COR-L47 (cell line): ENCODE results near the gene CACNA1H.
"Not testable (repeated sequence)": the region's sequence is repeated elsewhere in the genome, so short reads cannot be mapped to it uniquely, and the experiment has no call there.

Experiments used
- DNase-seq: peaks from one replicate; lab custom pipeline; 2025; lab: John Stamatoyannopoulos, UW

Gene CACNA1H

GRCh38 chr16:1253701-1254364 lies 100.9 kb downstream of the CACNA1H start:
- DNase-seq = not testable (repeated sequence)

- not testable (repeated sequence) for DNase-seq
Observed at GRCh38 chr16:1254821-1255220, 101.9 kb downstream of the CACNA1H start.

GRCh38 chr16:1255276-1256122 lies 102.6 kb downstream of the CACNA1H start, which contains the start of gene TPSD1:
Gene TPSD1, plus strand, starts transcription at chr16:1256069. Its CDS starts 212 bp downstream, at chr16:1256281.
- DNase-seq = not testable (repeated sequence)

DNA sequence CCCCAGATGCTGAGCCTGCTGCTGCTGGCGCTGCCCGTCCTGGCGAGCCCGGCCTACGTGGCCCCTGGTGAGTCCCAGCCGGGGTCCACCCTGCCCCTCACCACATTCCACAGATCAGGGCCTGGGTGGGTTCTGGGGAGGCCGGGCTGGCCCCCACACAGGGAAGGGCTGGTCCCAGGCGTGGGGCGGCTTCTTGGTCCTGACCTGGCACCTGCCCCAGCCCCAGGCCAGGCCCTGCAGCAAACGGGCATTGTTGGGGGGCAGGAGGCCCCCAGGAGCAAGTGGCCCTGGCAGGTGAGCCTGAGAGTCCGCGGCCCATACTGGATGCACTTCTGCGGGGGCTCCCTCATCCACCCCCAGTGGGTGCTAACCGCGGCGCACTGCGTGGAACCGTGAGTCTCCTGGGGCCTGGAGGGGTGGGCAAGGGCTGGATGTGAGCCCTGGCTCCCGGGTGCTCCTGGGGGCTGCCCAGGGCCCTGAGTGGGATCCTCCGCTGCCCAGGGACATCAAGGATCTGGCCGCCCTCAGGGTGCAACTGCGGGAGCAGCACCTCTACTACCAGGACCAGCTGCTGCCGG lies 103.5 kb downstream of the CACNA1H start:
- not testable (repeated sequence) for DNase-seq

- no peak for DNase-seq
Observed at GRCh38 chr16:1256874-1257322, 104.0 kb downstream of the CACNA1H start.

GRCh38 chr16:1257561-1258224 lies 104.8 kb downstream of the CACNA1H start:
- DNase-seq = no peak

DNA sequence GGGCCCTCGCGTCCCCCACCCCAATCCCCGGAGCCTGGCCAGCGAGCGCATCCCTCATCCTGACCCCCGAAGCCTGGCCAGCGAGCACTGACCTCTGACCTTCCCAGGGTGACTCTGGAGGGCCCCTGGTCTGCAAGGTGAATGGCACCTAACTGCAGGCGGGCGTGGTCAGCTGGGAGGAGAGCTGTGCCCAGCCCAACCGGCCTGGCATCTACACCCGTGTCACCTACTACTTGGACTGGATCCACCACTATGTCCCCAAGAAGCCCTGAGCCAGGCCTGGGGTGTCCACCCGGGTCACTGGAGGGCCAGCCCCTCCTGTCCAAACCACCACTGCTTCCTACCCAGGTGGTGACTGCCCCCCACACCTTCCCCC lies 105.3 kb downstream of the CACNA1H start:
- no peak for DNase-seq

- peak; percentile 43 for DNase-seq
Observed at GRCh38 chr16:1258906-1259759, 106.2 kb downstream of the CACNA1H start.

- no peak for DNase-seq
Observed at GRCh38 chr16:1259760-1260068, 106.8 kb downstream of the CACNA1H start.

DNA sequence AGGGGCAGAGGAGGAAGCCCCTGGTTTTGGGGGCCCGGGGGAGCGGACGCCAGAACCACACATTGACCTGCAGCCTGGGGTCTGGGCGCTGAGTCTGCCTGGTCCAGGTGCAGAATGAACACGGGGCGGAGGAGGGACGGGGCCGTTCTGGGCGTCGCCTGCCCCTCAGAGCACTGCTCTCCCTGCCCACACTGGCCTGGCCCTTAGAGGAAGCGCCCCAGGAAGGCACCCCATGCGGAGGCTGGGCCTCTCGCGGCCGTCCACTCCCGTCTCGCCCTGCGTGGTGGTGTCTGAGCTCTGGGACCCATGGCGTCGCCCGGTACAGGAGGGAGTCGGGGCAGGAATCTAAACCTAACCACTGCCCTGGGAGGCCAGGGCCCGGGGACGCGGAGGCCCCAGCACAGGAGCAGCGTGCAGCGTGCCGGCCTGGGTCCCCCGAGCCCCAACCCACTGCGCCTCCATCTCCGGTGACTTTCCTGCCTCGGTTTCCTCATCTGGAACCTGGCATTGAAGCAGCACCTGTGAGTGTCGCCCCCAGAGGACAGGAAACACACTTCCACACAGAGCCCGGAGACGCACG lies 107.3 kb downstream of the CACNA1H start:
- DNase-seq = no peak

DNA sequence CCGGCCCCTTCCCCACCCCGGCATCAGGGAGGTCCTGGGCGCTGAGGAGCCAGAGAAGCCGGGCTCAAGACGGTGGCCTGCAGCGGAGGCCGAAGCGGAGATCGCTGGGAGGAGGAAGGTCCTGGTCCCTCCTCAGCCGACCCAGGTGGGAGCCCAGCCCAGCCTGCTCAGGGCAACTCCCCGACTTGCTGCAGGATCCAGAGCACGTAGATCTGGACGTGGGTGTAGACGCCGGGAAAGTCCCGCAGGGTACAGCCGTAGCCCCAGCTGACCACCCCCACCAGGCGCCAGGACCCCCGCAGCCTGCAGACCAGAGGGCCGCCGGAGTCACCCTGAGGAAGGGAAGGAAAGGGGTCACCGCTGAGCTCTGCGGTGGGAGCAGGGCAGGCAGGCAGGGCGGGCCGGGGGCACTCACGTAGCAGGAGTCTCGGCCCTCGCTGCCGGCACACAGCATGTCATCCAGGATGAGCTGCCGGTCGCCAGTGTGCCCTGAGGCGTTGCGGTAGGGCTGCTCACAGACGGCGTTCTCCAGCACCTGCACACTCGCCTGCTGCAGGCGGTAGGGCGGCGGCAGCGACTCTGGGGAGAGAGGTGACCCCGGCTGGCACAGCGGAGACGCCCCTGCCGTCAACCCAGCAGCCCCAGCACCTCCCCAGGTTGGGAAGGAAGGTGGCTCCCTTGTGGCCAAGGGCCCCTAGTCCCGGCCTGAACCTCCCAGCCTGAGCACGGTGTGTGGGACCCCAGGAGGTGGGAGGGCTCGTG lies 108.4 kb downstream of the CACNA1H start:
- no peak for DNase-seq

DNA sequence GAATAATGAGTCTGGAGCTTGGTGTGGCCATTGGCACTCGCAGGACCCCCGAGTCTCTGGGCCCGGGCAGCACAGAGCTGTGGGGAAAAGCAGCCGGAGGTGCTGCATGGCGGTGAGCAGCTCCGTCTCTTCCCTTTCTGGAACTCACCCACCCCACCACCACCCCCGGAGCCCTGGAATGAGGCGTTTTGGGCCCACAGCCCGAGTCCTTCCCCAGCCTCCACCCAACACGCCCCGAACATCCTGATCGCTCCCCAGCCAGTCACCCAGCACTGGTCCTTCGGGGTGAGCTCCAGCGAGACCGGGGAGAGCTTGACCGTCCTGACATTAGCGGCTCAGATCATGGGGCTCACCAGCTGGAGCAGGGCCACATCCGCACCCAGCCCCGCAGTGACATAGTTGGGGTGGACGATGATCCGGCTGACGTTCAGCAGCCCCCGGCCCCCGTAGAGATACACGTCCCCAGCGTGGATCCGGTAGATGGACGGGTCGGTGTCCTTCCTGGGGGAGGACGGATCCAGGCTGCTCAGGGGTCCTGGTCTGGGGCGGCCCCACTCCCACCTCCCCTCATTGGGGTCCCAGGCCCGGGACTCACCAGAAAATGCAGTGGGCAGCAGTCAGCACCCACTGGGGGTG lies 109.4 kb downstream of the CACNA1H start:
- no peak for DNase-seq

DNA sequence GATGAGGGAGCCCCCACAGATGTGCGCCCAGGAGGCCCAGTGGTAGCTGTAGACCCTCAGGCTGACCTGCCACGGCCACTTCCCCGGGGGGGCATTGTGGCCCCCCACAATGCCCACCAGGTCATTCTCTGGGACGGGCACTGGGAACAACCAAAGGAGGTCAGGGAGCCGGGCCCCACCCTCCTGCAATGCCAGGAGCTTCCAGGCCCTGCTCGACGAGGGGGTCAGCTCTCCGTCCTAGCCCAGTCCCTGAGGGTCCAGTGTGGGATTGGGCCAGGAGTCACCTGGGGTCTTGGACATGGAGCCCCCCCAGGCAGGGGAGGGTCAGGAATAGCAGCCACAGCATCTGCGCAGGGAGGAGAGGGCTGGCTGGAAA lies 109.9 kb downstream of the CACNA1H start:
- no peak for DNase-seq

DNA sequence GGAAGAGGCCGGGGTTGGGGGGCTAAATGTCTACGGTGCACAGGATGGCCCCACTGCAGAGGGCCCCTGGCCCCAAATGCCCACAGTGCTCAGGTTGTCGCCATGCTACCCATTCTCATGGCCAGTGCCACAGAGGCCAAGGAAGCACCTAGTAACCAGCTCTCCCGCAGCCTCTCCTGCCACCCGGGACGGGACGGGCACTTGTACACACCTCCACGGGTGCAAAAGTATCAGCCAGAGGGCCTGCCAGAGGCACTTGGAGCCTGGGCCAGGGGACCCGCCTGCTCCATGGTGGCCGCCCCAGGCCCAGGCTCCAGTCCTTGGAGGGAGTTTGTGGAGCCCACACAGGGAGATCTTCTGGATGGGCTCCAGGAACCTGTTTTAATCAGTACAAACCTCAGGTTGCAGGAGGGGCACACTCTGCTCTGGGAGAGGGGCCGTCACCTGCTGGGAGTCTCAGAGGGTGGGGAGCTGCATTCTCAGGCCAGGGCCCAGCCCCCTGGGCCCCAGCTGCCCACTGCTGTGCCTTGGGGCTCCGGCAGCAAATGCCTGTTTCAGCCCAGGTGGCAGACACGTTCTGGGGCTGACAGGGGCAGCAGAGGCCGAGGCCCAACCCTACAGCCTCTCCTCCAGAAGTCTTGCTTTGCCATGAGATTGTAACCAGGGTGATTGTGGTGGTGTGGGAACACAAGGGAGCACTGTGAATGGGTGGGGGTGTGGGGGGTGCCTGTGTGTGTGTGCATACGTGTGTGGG lies 110.9 kb downstream of the CACNA1H start:
- no peak for DNase-seq

DNA sequence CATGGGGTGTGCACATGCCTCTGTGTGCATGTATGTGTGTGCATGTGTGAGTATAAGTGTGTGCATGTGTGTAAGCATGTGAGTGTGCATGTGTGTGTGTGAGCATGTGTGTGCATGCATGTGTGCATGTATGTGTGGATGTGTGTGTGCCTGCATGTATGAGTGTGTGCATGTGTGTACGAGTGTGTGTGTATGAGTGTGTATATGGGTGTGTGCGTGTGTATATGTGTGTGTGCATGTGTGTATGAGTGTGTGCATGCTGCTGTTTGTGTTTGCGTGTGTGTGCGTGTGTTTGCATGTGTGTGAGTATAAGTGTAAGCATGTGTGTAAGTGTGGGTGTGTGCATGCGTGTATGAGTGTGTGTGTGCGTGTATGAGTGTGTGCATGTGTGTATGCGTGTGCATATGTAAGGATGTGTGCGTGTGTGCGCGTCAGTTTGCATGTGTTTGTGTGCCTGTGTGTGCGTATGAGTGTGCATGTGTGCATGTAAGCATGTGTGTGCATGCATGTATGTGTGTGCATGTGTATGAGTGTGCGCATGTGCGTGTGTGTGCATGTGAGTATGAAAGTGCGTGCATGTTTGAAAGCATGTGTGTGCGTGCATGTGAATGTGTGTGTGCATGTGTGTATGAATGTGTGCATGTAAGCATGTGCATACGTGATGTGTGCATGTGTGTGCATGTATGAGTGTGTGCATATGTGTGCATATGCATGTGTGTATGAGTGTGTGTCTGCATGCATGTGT lies 111.6 kb downstream of the CACNA1H start:
- DNase-seq = no peak

DNA sequence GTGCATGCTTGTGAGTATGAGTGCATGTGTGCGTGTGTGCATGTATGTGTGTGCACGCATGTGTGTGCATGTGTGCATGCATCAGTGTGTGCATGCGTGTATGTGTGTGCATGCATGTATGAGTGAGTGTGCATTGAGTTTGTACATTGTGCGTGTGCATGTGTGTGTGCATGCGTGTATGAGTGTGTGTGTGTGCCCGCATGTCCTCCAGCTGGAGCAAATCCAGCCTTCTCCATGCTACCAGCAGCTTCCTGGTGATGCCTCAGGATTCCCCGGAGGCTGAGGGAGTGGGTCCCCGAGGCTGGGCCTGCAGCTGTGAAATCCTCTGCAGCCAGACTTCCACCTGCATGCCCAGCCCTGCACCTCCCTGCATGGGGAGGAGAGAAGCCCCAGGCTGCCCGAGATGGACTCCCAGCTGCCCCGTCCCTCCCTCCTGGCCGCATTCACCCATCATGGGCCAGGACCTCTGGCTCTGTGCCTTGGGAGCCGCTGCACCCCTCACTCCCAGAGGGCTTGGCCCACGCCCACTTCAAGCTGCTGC lies 112.3 kb downstream of the CACNA1H start:
- no peak for DNase-seq

- DNase-seq = no peak
Observed at GRCh38 chr16:1265826-1266225, 112.9 kb downstream of the CACNA1H start.

DNA sequence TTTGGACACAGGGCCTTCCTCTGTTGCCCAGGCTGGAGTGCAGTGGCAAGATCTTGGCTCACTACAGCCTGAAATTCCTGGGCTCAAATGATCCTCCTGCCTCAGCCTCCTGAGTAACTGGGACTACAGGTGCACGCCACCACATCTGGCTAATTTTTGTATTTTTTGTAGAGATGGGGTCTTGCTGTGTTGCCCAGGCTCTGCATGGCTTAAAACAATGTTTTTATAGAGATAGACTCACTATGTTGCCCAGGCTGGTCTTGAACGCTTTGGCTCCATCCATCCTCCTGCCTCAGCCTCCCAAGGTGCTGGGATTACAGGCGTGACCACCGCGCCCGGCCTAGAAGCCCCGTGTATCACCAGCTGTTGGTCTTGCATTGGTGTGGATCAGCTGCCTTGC lies 116.5 kb downstream of the CACNA1H start:
- not testable (repeated sequence) for DNase-seq
